GM12878 (cell line): Measurements from ENCODE around the gene CACNA1A.

ENCODE experiments used
- CEBPB ChIP-seq, 2 experiments: fragments of 150-350 bp in 1 of 2; IDR thresholded peaks; 2 replicates each; pipeline ENCODE4 v1.6.1; 2012 to 2014; ENCODE audit warnings: low read depth in 2 of 2, low read length in 2 of 2, borderline replicate concordance in 1 of 2, inconsistent platforms in 1 of 2
- CHD2 ChIP-seq: IDR thresholded peaks from 2 replicates; pipeline ENCODE4 v1.6.1; 2011; ENCODE audit warnings: low read depth, low read length, improper control_type of control experiment, borderline replicate concordance
- CTCF ChIP-seq, 3 experiments: IDR thresholded peaks in 2 of 3; conservative IDR thresholded peaks in 1 of 3; 2 replicates each; pipeline ENCODE4 v1.5.1; 2011; ENCODE audit warnings: low read depth in 3 of 3, low read length in 3 of 3, mild to moderate bottlenecking in 3 of 3, control low read depth in 2 of 3, moderate library complexity in 2 of 3, inconsistent platforms in 1 of 3, mixed read lengths in 1 of 3; ENCODE audit not compliant: control insufficient read depth in 2 of 3, insufficient read depth in 1 of 3; ENCODE audit errors: extremely low read depth in 1 of 3
- EZH2 ChIP-seq: IDR thresholded peaks from 2 replicates; pipeline ENCODE4 v1.6.1; 2012; ENCODE audit warnings: low read depth, mild to moderate bottlenecking, control low read depth, inconsistent platforms, low read length, borderline replicate concordance; ENCODE audit not compliant: control insufficient read depth
- FOS ChIP-seq: IDR thresholded peaks from 3 replicates; pipeline ENCODE4 v1.6.1; 2011; ENCODE audit warnings: borderline replicate concordance; ENCODE audit not compliant: insufficient read length; ENCODE audit errors: extremely low read depth
- IKZF1 ChIP-seq: fragments of 450-650 bp; conservative IDR thresholded peaks from 2 replicates; pipeline ENCODE4 v1.6.1; 2017; ENCODE audit warnings: antibody characterized with exemption, mild to moderate bottlenecking
- JUNB ChIP-seq: IDR thresholded peaks from 2 replicates; pipeline ENCODE4 v1.6.1; 2016; ENCODE audit warnings: antibody characterized with exemption, mild to moderate bottlenecking
- JUND ChIP-seq: IDR thresholded peaks from 2 replicates; pipeline ENCODE4 v1.6.1; 2012; ENCODE audit warnings: low read depth, mild to moderate bottlenecking, low read length, improper control_type of control experiment, moderate library complexity
- MAX ChIP-seq: IDR thresholded peaks from 2 replicates; pipeline ENCODE4 v1.6.1; 2012; ENCODE audit warnings: low read depth, low read length, improper control_type of control experiment
- MYC ChIP-seq: IDR thresholded peaks from 2 replicates; pipeline ENCODE4 v1.6.1; 2011; ENCODE audit warnings: mild to moderate bottlenecking, low read length, moderate library complexity, inconsistent platforms; ENCODE audit not compliant: insufficient read depth, insufficient replicate concordance, insufficient read length, severe bottlenecking
- PML ChIP-seq: IDR thresholded peaks from 2 replicates; pipeline ENCODE4 v1.6.1; 2012; ENCODE audit warnings: low read length, inconsistent platforms
- REST ChIP-seq: IDR thresholded peaks from 2 replicates; pipeline ENCODE4 v1.6.1; 2012; ENCODE audit warnings: mild to moderate bottlenecking, low read depth, low read length
- TAF1 ChIP-seq: IDR thresholded peaks from 2 replicates; pipeline ENCODE4 v1.6.1; 2011; ENCODE audit warnings: mild to moderate bottlenecking, low read depth, low read length, borderline replicate concordance
- ZNF592 ChIP-seq: fragments of 450-650 bp; IDR thresholded peaks from 2 replicates; pipeline ENCODE4 v1.6.1; 2017; ENCODE audit warnings: mild to moderate bottlenecking, moderate library complexity

GRCh38 chr19:13484166-13484565 lies 22.1 kb downstream of the CACNA1A start:
- TF ChIP-seq IKZF1 (no peak), TAF1 (no peak), REST (no peak), JUNB (no peak), MYC (no peak), JUND (no peak), CTCF (IDR thresholded peaks at IDR 0.05 in 2 of 3, conservative IDR thresholded peaks at IDR 0.05 in 1 of 3; ENCODE audit: control insufficient read depth in 2 of 3, extremely low read depth in 1 of 3, insufficient read depth in 1 of 3, low read depth in 3 of 3, low read length in 3 of 3) (no peak), CEBPB (IDR thresholded peaks at IDR 0.05; ENCODE audit: borderline replicate concordance in 1 of 2, low read depth in 2 of 2, low read length in 2 of 2) (no peak), PML (no peak), ZNF592 (no peak), MAX (no peak), FOS (no peak), EZH2 (no peak), CHD2 (no peak)
